ENCODE measurements around the gene ATP8B3. TPM values are rescaled to one million over a fixed set of nuclear protein-coding genes. Genes with fewer than 3 reads are reported as not detected.

ATP8B3 gene
- total and polyA plus RNA-seq, 10 of the 15 experiments (the other 5 are each of a cell fraction or from before 2014, with no cell fraction given), result 0.13 to 1.7 (median 0.52) TPM

DNA sequence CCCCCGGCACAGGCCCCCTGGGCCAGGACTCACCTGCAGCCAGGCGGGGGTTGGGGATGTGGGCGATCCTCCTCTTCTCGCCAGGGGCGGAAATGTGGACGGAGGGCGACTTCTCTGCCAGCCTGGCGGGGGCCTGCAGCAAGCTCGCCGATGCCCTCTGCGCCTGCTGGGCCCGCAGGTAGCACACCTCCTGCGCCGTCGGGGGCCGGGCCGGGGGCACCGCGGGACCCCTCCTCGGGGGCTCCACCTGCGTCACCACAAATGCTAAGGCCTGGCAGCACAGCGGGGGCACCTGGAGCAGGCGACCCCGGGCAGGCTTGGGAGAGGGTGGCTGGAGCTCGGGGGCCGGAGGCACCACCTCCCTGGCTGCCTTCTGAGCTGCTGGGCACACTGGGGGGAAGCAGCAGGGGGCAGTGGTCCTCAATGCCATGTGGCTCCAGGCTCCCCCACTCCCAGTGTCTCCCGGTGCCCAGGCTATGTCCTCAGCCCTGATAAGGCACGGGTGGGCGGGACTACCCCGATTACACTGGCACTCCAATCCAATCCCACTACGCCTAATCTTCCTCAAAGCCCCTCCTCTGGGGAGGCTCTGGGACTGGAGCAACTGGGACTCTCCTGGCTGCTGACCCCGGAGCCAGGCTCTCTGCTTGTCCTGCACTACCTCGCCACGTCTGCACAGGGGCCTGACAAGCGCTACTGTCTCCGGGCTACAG lies 11.6 kb upstream of the ATP8B3 start (continued):
- TF ChIP-seq, protein P1, sequence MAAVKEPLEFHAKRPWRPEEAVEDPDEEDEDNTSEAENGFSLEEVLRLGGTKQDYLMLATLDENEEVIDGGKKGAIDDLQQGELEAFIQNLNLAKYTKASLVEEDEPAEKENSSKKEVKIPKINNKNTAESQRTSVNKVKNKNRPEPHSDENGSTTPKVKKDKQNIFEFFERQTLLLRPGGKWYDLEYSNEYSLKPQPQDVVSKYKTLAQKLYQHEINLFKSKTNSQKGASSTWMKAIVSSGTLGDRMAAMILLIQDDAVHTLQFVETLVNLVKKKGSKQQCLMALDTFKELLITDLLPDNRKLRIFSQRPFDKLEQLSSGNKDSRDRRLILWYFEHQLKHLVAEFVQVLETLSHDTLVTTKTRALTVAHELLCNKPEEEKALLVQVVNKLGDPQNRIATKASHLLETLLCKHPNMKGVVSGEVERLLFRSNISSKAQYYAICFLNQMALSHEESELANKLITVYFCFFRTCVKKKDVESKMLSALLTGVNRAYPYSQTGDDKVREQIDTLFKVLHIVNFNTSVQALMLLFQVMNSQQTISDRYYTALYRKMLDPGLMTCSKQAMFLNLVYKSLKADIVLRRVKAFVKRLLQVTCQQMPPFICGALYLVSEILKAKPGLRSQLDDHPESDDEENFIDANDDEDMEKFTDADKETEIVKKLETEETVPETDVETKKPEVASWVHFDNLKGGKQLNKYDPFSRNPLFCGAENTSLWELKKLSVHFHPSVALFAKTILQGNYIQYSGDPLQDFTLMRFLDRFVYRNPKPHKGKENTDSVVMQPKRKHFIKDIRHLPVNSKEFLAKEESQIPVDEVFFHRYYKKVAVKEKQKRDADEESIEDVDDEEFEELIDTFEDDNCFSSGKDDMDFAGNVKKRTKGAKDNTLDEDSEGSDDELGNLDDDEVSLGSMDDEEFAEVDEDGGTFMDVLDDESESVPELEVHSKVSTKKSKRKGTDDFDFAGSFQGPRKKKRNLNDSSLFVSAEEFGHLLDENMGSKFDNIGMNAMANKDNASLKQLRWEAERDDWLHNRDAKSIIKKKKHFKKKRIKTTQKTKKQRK (IDR thresholded peaks at IDR 0.05; ENCODE audit: low read depth, low read length), result no peak
- TF ChIP-seq MTA2 (IDR thresholded peaks at IDR 0.05; ENCODE audit: low read depth) (no peak), KAT2A (conservative IDR thresholded peaks at IDR 0.05; ENCODE audit: control insufficient read depth, low read depth, low read length) (no peak), SMAD1 (IDR thresholded peaks at IDR 0.05; ENCODE audit: low read depth, partially characterized antibody) (no peak), NFXL1 (IDR thresholded peaks at IDR 0.05; ENCODE audit: borderline replicate concordance) (no peak)

DNA sequence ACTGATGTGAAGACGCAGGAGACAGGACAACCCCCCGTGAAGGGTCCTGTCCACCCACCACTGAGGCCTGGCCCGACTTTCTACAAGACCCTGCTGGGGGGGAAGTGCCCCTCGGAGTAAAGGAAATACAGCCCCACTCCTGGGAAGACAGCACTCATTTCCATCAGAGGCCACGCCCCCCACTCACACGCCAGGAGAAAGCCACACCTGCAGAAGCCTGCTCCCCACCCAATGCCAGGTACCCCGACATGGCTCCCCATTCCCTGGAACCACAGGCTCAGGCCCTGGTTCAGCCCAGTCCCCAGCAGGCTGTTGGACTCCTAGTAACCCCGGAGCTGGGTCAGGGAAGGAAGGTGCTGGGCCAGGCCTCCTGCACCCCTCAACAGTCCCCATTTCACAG lies 10.9 kb upstream of the ATP8B3 start:
- no peak for FAIRE-seq
- H3K9me3 ChIP-seq (replicated peaks; ENCODE audit: control insufficient read depth, insufficient read depth, low read length), result no peaks in the 10 kb centered on the region
- H3K36me3 ChIP-seq (ENCODE audit: control insufficient read depth in 2 of 2, insufficient read depth in 2 of 2, low read length in 1 of 2), result peaks cover 6 to 20% of the 10 kb centered on the region in 2 experiments; a peak in 3 of 4 replicates
- ChIA-PET SMC1A (ENCODE audit: uncharacterized antibody, unreplicated experiment) (no interaction called here), POLR2A (no interaction called here), RAD21 (ENCODE audit: unreplicated experiment) (no interaction called here), CTCF (no interaction called here)
- no peaks in the 10 kb centered on the region for H4K20me1 ChIP-seq (ENCODE audit: control insufficient read depth, insufficient read depth)
- no peak overlapping the region for H2AFZ ChIP-seq (ENCODE audit: control insufficient read depth, low read depth, low read length)
- 86% methylated on average over 7 of the region's 8 CpGs for WGBS (ENCODE audit: insufficient coverage, insufficient replicate concordance, low lambda C conversion rate, missing lambda C conversion rate)
- in situ Hi-C loops (cut with MboI), result no loop called here
- H3K79me2 ChIP-seq (ENCODE audit: control insufficient read depth, insufficient read depth, low read length), result no peaks in the 10 kb centered on the region; the same call in 1 of the 2 replicates
- H3K4me3 ChIP-seq, result no peak overlapping the region
- no peak for DNase-seq (ENCODE audit: low read depth, low spot score)
- BruUV-seq (replicated peaks), result no TSS peak
- no peak overlapping the region for H3K27ac ChIP-seq (ENCODE audit: control insufficient read depth, insufficient read depth)
- intact Hi-C loops (cut with micrococcal nuclease; ENCODE audit: unreplicated experiment), result no loop called here
- no peaks in the 10 kb centered on the region for H3K27me3 ChIP-seq (replicated peaks in 1 of 2; ENCODE audit: control insufficient read depth in 2 of 2, insufficient read depth in 2 of 2, low read length in 1 of 2)
- no peak overlapping the region for H3K9ac ChIP-seq (ENCODE audit: control insufficient read depth, insufficient read depth, low read length)
- no peaks in the 10 kb centered on the region for H3K4me1 ChIP-seq (ENCODE audit: control insufficient read depth, insufficient read depth, low read length)
- no peak overlapping the region for H3K4me2 ChIP-seq (ENCODE audit: control insufficient read depth, insufficient read depth)
- no peak for ATAC-seq
- TF ChIP-seq EZH2 (IDR thresholded peaks at IDR 0.05; ENCODE audit: borderline replicate concordance, control insufficient read depth, low read depth, low read length) (no peak), CBX3 (IDR thresholded peaks at IDR 0.05; ENCODE audit: borderline replicate concordance, low read depth) (no peak), RELA (IDR thresholded peaks at IDR 0.05; ENCODE audit: borderline replicate concordance, partially characterized antibody) (no peak), HDAC2 (IDR thresholded peaks at IDR 0.05) (no peak), FOXM1 (IDR thresholded peaks at IDR 0.05; ENCODE audit: low read depth, low read length) (no peak)
- TF ChIP-seq, protein P2, sequence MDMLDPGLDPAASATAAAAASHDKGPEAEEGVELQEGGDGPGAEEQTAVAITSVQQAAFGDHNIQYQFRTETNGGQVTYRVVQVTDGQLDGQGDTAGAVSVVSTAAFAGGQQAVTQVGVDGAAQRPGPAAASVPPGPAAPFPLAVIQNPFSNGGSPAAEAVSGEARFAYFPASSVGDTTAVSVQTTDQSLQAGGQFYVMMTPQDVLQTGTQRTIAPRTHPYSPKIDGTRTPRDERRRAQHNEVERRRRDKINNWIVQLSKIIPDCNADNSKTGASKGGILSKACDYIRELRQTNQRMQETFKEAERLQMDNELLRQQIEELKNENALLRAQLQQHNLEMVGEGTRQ (IDR thresholded peaks at IDR 0.05; ENCODE audit: borderline replicate concordance, low read depth, low read length), result no peak
- TF ChIP-seq, protein P3, sequence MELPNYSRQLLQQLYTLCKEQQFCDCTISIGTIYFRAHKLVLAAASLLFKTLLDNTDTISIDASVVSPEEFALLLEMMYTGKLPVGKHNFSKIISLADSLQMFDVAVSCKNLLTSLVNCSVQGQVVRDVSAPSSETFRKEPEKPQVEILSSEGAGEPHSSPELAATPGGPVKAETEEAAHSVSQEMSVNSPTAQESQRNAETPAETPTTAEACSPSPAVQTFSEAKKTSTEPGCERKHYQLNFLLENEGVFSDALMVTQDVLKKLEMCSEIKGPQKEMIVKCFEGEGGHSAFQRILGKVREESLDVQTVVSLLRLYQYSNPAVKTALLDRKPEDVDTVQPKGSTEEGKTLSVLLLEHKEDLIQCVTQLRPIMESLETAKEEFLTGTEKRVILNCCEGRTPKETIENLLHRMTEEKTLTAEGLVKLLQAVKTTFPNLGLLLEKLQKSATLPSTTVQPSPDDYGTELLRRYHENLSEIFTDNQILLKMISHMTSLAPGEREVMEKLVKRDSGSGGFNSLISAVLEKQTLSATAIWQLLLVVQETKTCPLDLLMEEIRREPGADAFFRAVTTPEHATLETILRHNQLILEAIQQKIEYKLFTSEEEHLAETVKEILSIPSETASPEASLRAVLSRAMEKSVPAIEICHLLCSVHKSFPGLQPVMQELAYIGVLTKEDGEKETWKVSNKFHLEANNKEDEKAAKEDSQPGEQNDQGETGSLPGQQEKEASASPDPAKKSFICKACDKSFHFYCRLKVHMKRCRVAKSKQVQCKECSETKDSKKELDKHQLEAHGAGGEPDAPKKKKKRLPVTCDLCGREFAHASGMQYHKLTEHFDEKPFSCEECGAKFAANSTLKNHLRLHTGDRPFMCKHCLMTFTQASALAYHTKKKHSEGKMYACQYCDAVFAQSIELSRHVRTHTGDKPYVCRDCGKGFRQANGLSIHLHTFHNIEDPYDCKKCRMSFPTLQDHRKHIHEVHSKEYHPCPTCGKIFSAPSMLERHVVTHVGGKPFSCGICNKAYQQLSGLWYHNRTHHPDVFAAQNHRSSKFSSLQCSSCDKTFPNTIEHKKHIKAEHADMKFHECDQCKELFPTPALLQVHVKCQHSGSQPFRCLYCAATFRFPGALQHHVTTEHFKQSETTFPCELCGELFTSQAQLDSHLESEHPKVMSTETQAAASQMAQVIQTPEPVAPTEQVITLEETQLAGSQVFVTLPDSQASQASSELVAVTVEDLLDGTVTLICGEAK (IDR thresholded peaks at IDR 0.05; ENCODE audit: borderline replicate concordance), result no peak
- TF ChIP-seq, protein P4, sequence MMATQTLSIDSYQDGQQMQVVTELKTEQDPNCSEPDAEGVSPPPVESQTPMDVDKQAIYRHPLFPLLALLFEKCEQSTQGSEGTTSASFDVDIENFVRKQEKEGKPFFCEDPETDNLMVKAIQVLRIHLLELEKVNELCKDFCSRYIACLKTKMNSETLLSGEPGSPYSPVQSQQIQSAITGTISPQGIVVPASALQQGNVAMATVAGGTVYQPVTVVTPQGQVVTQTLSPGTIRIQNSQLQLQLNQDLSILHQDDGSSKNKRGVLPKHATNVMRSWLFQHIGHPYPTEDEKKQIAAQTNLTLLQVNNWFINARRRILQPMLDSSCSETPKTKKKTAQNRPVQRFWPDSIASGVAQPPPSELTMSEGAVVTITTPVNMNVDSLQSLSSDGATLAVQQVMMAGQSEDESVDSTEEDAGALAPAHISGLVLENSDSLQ (IDR thresholded peaks at IDR 0.05), result no peak

Data from GM12878 (cell line).